ENCODE measurements around the gene DCC. TPM values are rescaled to one million over a fixed set of nuclear protein-coding genes. Genes with fewer than 3 reads are reported as not detected.

DCC gene
- total and polyA plus RNA-seq, 9 of the 15 experiments (the other 6 are each of a cell fraction or from before 2014, with no cell fraction given) = not detected

- TF ChIP-seq PBX2 (CRISPR knock-in tag; IDR thresholded peaks at IDR 0.05; ENCODE audit: low read depth) = no peak
- no peak for TF ChIP-seq PBX2 (tag; conservative IDR thresholded peaks at IDR 0.05; ENCODE audit: low read depth)
- TF ChIP-seq RBFOX2 (IDR thresholded peaks at IDR 0.05; ENCODE audit: low read depth, low read length) = no peak
- TF ChIP-seq SIRT6 (IDR thresholded peaks at IDR 0.05; ENCODE audit: low read depth, low read length) = no peak
- TF ChIP-seq CHD2 (IDR thresholded peaks at IDR 0.05; ENCODE audit: low read depth, low read length) = no peak
- TF ChIP-seq ZNF655 (CRISPR knock-in tag; IDR thresholded peaks at IDR 0.05) = no peak
- TF ChIP-seq NFE2 (IDR thresholded peaks at IDR 0.05; ENCODE audit: low read depth) = no peak
- no peak for TF ChIP-seq MYC (IDR thresholded peaks at IDR 0.05; ENCODE audit: low read depth, low read length)
- TF ChIP-seq MYC (CRISPR knock-in tag; IDR thresholded peaks at IDR 0.05; ENCODE audit: borderline replicate concordance, low read depth) = no peak
- TF ChIP-seq ZNF146 (CRISPR knock-in tag; IDR thresholded peaks at IDR 0.05; ENCODE audit: unreplicated experiment) = no peak
- TF ChIP-seq ZNF165 (CRISPR knock-in tag; IDR thresholded peaks at IDR 0.05; ENCODE audit: borderline replicate concordance) = no peak
- no peak for TF ChIP-seq ZBTB49 (CRISPR knock-in tag; IDR thresholded peaks at IDR 0.05; ENCODE audit: borderline replicate concordance)
- TF ChIP-seq FOXK2 (conservative IDR thresholded peaks at IDR 0.05 in 1 of 2, IDR thresholded peaks at IDR 0.05 in 1 of 2; ENCODE audit: low read depth in 2 of 2) = no peak
- TF ChIP-seq NKRF (IDR thresholded peaks at IDR 0.05; ENCODE audit: borderline replicate concordance) = no peak
Measured at GRCh38 chr18:52781113-52781512, 441.1 kb downstream of the DCC start (continued).

Measured in K562 (cell line).